Stimulated activated CD8-positive, alpha-beta memory T cell treated with anti-CD3 and anti-CD28 coated beads, Interleukin-7, amount 100 ng/mL, for 24 hours (primary cell): ENCODE results near the gene FFAR3.
"Not testable (repeated sequence)": the region's sequence is repeated elsewhere in the genome, so short reads cannot be mapped to it uniquely, and the experiment has no call there.

Experiments
- DNase-seq: peaks from one replicate; pipeline ENCODE4 v3.0.0-alpha.2; 2020; ENCODE audit warnings: low read depth

Gene FFAR3

DNA sequence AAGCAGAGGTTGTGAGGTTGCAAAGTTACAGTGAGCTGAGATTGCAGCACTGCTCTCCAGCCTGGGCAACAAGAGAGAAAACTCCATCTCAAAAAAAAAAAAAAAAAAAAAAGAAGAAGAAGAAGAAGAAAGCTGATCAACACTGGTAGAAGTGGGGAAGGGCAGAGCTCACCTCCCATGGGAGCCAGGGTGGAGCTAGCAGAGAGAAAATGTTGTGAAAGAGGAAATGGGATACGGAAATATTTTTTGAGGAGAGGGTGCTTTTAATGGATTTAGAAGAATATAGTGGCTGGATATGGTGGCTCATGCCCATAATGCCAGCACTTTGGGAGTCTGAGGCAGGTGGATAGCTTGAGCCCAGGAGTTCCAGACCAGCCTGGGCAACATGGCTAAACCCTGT, 19.4 kb downstream of the FFAR3 start:
- DNase-seq = no peak

DNA sequence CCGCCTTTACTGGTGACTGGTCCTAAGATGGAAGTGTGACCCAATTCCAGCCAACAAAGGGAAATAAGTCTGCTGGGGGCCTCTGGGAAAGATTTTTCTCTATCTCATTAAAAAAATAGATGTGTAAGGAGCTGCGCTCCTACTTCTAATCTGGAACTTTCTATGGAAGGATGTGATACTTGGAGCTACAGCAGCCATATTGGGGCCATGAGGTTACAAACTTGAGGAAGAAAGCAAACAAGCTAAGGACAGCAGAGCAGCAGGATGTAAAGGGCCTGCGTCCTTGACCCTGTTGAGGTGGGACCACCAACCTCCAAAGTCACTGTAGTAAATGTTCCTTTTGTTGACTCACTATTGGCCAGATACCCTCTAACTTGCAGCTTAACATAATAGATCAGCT, 20.1 kb downstream of the FFAR3 start:
- no peak for DNase-seq

DNA sequence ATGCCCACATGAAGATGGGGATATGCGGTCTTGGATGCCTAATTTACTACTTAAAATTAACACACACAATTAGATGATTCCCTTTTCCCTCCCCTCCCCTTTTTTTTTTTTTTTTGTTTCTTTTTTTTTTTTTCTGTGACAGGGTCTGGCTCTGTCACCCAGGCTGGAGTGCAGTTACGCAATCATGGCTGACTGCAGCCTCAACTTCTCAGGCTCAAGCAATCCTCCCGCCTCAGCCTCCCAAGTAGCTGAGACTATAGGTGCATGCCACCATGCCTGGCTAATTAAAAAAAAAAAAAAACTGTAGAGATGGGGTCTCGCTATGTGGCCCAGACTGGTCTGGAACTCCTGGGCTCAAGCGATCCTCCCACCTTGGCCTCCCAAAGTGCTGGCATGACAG, 21.3 kb downstream of the FFAR3 start:
- DNase-seq = not testable (repeated sequence)

DNA sequence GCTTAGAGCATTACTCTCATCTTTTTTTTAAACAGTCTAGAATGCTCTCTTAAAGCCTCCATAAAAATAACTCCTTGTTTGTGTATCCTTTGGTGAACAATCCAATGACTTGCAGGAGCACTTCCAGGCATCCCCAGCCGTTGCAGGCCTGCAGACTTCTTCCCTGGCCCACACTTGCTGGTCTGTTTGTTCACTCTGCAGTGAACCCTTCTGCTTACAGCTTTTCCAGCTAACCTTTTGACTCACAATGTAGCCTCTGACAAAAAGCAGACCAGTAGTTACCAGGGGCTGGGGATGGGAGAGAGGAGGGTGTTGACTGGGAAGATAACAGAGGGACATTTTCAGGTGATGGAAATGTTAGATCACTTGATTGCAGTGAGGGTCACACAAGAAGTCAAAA, 21.7 kb downstream of the FFAR3 start:
- DNase-seq = no peak

DNA sequence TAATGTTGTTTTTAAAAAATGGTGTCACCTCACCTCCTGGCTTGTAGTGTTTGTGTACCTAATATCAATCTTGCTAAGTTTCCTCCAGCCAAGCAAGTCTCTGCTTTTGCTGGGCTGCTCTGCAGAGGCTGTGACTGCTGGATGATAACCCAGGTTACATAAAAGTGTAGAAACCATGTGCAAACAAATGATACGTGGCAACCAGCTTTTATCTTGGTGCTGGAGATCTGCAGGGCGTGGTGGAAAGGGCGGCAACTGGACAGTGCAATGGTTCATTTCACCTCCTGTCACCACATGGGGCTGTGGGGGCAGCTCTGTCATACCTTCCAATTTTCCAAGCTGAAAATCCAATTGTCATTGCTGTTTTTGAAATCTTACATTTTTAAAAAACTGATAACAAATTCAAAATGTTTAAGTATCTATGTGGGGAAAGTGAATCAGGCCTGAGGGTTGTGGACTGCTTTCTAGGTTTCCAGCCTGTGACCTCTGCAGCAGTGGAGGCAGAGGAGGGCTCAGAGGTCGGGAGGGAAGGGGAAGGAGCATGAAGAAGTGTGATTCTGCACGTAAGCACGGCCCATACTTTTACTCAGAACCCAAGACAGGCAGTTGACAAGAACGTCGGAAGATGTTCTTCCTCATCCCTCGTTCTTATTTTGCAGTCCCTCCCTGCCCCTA, 22.3 kb downstream of the FFAR3 start:
- no peak for DNase-seq

DNA sequence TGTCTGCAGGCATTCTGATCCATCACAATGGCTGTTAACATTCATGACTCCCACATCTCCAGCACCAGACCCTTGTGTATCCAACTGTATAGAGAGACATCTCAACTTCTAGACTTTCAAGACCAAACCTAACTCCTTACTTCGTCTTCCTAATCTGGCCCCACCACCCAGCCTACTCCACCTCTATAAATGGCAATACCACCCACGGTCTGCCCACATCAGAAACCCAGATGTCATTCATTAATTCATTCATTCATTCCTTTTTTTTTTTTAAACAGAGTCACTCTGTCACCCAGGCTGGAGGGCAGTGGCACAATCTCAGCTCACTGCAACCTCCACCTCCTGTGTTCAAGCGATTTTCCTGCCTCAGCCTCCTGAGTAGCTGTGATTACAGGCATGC, 23.1 kb downstream of the FFAR3 start:
- DNase-seq = no peak

DNA sequence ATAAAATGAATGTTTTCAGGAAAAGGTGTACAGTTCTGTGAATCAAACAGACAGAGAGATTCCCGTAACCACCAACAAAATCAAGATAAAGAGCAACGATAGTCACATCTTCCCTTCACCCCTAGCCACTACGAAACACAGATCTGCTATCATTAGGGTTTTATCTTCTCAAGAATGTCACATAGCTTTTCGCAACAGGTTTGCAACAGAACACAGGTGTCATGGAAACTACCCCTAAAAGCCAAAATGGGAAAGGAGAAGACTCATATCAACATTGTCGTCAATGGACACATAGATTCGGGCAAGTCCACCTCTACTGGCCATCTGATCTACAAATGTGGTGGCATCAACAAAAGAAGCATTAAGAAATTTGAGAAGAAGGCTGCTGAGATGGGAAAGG, 23.7 kb downstream of the FFAR3 start:
- DNase-seq = no peak

DNA sequence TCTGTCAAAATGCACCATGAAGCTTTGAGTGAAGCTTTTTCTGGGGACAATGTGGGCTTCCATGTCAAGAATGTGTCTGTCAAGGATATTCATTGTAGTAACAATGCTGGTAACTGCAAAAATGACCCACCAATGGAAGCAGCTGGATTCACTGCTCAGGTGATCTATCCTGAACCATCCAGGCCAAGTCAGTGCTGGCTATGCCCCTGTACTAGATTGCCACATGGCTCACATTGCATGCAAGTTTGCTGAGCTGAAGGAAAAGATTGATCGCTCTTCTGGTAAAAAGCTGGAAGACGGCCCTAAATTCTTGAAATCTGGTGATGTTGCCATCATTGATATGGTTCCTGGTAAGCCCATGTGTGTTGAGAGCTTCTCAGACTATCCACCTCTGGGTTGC, 25.3 kb downstream of the FFAR3 start:
- no peak for DNase-seq

DNA sequence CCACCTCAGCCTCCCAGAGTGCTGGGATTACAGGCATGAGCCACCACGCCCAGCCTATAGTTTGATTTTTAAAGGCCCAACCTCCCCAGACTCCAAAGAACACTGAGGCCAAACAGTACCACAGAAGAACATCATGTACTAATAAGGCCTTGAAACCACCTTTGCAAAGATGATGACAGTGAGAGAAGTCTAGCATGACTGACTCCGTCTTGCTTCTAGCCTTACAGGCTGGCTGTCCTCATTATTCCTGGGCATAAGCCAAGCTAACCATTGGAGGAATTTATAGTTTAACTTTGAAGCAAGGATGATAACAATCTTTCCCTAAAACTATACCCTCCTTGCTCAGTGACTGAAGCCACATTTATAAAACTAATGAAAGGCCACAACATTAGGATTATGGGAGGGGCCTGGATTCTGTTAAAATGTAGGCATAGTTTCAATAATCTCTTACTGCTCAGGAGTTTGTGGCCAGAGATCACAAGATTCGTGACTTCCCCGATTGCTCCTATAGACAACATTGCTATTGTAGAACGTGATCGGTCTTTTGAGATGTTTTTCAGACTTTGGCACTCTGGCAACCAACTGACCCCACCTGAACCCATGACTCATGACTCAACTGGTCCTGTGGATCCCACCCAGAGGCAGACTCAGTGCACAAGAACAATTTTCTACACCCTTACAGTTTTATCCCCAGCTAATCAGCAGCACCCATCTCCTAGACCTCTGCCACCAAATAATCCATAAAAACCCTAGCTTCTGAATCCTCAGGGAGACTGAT, 30.2 kb downstream of the FFAR3 start:
- no peak for DNase-seq

DNA sequence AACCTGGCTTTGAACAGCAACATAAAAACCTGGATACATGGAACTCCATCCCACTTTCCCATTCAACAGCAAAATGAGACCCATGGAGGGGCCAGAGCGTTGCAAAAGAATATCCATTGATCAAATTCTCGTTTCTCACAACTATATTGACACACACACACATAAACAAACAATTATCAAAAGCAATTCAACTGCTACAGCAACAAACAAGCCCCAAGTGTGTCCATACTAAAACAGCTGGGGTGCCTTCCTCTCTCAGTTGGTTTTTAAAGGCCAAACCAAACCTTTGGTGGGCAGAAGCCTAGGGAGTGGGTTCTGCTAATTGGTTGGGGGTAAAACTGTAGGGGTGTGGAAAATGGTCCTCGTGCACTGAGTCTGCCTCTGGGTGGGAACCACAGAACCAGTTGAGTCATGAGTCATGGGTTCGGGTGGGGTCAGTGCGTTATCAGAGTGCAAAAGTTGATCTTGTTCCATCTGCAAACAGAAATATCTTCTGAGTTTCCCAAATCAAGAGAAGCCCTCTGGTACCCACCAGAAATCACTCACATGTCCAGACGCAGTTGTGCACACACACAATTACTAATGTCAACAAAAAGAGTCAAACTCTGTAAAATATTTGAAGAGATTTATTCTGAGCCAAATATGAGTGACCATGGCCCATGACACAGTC, 31.1 kb downstream of the FFAR3 start:
- DNase-seq = no peak

DNA sequence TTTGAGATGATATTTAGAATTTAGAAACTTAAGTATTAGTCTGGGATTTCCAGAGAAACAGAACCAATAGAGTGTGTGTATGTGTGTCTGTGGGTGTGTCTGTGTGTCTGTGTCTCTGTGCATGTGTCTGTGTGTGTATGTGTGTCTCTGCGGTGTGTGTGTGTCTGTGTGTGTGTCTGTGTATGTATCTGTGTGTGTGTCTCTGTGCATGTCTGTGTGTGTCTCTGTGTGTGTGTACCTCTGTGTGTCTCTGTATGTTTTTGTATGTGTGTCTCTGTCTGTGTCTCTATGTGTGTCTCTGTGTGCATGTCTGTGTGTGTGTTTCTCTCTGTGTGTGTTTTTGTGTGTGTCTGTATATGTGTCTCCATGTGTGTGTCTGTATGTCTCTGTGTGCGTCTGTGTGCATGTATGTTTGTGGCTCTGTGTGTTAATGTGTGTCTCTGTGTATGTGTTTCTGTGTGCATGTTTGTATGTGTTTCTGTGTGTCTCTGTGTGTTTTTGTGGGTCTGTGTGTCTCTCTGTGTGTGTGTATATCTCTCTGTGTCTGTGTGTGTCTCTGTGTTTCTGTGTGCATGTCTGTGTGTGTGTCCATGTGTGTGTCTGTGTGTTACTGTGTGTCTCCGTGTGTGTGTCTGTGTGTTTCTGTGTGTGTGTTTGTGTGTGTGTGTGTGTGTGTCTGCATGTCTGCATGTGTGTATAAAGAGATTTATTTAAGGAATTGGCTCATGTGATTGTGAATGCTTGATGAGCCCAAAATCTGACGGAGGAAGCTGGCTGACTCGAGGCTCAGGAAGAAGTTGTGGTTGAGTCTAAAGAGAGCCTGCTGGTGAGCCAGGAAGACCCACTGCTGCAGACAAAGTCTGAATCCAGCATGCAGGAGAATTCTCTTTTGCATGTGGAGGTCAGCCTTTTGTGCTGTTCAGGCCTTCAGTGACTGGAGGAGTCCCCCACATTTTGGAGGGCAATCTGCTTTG, 34.8 kb downstream of the FFAR3 start:
- no peak for DNase-seq

DNA sequence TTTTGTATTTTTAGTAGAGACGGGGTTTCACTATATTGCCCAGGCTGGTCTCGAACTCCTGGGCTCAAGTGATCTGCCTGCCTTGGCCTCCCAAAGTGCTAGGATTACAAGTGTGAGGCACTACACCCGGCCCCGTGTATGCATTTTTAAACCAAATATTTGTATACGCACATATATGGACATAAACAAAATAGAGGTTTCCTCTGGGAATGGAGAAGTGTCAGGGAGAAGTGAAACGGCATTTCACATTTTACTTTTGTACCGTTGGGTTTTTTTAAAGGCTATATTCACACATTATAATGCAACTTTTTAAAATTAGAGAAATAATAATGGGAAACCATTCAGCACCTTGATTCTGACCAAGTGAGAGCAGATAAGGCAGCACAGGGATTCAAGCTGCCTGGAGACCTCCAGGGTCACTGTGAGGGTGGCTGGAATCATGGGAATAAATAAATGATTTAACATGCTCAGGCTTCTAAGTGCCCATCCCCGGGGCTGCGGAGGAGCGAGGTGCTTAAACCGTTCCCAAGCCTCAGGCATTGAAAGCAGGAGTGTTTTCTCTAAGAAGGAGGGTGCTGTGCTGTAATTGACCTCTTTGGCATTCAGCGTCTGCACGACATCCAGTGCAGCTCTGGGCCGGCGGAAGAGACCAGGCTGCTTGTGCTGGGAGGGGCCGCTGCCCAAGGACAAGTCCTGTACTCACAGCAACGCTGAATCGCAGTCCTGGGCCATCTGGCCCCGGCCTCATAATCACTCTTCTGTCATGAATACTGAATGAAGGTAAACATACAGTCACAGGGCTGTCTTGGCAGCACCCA, 37.3 kb downstream of the FFAR3 start:
- DNase-seq = no peak

DNA sequence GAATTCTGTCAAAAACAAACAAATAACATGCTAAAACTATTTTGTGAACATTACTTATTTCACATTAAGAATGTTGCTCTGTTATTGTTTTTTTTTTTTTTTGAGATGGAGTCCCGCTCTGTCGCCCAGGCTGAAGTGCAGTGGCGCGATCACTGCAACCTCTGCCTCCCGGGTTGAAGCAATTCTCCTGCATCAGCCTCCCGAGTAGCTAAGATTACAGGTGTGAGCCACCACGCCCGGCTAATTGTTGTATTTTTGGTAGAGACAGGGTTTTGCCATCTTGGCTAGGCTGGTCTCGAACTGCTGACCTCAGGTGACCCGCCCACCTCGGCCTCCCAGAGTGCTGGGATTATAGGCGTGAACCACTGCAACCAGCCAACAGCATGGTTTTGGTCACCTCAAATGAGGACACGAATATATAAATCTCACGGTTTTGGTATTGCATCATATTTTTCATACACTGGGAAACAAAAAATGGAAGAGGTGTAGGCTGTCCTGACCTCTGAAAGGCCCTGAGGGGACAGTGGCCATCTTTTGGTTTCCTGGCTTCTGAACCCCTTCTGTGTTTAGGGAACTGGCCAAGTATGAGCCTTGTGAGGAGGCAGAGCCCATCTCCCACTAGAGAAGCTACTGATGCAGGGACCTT, 38.1 kb downstream of the FFAR3 start:
- DNase-seq = no peak

DNA sequence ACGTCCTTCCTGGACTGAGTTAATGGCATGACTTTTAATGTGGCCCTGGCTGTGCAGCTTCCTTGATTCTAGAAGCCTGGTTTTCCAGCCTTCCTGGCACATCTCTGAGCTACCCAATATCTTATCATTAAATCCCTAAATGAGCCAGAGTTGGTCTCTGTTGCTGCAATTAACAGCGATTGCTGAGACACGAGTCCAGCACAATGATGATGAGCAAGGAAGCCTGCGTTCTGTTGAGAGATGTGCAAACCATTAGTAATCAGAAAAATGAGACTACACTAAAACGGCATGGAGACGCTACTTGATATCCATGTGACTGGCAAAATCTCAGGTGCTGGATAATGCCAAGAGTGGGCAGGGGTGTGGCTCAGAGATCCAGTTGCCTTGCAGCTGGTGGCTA, 38.8 kb downstream of the FFAR3 start:
- DNase-seq = no peak

DNA sequence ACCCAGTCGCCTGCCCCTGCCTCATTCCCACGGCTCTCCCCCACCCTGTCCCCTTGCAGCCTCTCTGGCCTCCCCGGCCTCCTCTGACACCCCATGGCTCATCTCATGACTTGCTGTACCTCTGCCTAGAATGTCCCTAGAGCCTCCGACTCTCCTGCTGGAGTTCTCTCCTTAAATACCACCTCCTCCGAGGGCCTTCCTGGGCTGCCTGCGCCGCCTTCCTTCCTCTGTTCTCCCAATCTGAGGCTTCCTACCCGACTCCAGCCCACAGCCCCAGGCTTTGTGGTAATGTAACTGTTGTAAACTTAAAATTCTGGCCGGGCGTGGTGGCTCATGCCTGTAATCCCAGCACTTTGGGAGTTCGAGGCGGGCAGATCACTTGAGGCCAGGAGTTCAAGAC, 40.3 kb downstream of the FFAR3 start:
- DNase-seq = no peak

DNA sequence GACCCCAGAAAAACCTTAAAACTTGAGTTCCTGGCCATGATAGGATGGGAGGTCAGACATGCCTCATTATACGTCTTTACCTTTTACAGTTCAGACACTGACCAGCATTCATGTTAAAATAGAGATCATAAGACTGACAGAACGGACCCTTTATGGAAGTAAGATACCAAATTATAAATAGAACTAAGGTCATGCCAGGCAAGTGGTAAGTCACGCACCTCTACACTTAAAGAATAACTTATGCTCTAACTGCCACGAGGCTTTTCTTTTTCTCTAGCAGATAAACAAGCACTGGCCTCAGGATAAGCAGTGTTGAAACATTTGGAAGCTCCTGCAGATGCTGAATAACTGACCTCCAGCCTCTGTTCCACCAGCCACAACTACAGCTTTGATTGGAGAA, 41.0 kb downstream of the FFAR3 start:
- no peak for DNase-seq

DNA sequence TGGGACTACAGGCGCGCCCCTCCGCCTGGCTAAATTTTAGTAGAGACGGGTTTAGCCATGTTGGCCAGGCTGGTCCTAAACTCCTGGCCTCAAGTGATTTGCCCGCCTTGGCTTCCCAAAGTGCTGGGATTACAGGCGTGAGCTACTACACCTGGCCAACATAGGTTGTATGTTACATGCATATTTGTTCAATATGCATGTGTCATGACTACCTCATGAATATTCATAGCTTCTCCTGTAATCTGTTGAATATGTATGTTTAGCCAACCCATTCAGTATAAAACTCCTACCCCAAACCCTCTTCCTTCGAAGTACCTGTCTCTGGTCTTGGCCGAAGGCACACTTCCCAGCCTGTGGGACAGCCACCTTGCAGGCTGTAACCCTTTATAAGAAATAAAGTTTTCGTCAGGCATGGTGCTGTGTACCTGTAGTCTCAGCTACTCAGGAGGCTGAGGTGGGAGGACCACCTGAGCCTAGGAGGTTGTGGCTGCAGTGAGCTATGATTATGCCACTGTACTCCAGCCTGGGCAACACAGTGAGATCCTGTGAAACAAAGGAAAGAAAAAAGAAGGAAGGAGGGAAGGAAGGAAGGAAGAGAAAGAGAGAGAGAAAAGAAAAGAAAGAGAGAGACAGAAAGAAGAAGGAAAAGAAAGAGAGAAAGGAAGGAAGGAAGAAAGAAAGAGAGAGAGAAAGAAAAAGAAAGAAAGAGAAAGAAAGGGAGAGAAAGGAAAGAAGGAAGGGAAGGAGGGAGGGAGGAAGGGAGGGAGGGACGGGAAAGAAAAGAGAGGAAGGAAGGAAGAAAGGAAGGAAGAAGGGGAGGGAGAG, 41.9 kb downstream of the FFAR3 start:
- DNase-seq = no peak

DNA sequence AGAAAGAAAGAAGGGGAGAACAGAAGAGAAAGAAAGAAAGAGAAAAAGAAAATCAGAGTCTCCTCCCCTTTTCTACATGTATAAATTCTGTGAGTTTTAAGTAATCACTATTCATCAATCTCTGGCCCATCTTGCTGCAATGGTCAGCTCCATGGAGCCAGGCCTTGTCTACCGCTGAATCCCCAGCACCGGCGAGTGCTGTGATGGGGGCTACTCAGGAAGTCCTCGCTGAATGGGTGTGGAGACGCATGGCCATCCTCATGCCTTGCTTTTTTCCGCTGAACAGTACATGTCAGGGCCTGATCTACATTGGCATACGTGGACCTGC, 42.5 kb downstream of the FFAR3 start:
- no peak for DNase-seq

DNA sequence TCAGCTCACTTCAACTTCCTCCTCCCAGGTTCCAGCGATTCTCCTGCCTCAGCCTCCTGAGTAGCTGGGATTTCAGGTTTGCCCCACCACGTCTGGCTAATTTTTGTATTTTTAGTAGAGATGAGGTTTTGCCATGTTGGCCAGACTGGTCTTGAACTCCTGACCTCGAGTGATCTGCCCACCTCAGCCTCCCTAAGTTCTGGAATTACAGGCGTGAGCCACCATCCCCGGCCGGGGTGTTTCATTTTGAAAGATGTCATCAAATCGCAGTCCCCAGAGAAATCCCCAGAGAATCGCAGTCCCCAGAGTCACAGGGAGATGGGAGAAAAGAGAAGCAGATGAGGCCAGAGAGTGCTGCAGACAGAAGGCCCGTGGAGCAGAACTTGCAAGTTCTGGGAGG, 43.2 kb downstream of the FFAR3 start:
- DNase-seq = not testable (repeated sequence)
